ENCODE results near the gene TBC1D14. TPM values are rescaled to one million over a fixed set of nuclear protein-coding genes. Genes with fewer than 3 reads are reported as not detected.

The TBC1D14 gene
- total and polyA plus RNA-seq, 2 of the 8 experiments (the other 6 are each of a cell fraction or from before 2014, with no cell fraction given): 45.6 to 48.2 TPM

- TF ChIP-seq CHD7 (IDR thresholded peaks at IDR 0.05; ENCODE audit: insufficient replicate concordance, low read length): no peak
- TF ChIP-seq NANOG (IDR thresholded peaks at IDR 0.05; ENCODE audit: insufficient read depth, low read depth, low read length, poor library complexity, severe bottlenecking): no peak
- 0 out of 2 replicates have a peak, but pooled peaks have one; percentile 24 for TF ChIP-seq NRF1 (IDR thresholded peaks at IDR 0.05; ENCODE audit: low read depth, low read length)
- peak; percentile 86 for TF ChIP-seq TAF7 (optimal IDR thresholded peaks at IDR 0.05; ENCODE audit: borderline replicate concordance, low read depth, low read length)
- no peak for TF ChIP-seq CEBPB (IDR thresholded peaks at IDR 0.05; ENCODE audit: low read depth, low read length)
- TF ChIP-seq CBX8 (IDR thresholded peaks at IDR 0.05; ENCODE audit: borderline replicate concordance, low read depth, low read length): no peak
- TF ChIP-seq HDAC2 (IDR thresholded peaks at IDR 0.05; ENCODE audit: borderline replicate concordance in 1 of 2, low read depth in 2 of 2, low read length in 2 of 2): 0 out of 4 replicates have a peak, but pooled peaks of 1 of the 2 experiments have one; percentile 37
- TF ChIP-seq ATF3 (IDR thresholded peaks at IDR 0.05; ENCODE audit: insufficient read depth, low read depth, low read length): no peak
Observed at GRCh38 chr4:6909113-6909969, at the start of gene TBC1D14 (continued).
